ENCODE measurements around the gene LAMA3. TPM values are rescaled to one million over a fixed set of nuclear protein-coding genes. Genes with fewer than 3 reads are reported as not detected.

The LAMA3 gene
- total and polyA plus RNA-seq, 10 of the 15 experiments (the other 5 are each of a cell fraction or from before 2014, with no cell fraction given), result 0.37 to 6.5 (median 5.4) TPM

DNA sequence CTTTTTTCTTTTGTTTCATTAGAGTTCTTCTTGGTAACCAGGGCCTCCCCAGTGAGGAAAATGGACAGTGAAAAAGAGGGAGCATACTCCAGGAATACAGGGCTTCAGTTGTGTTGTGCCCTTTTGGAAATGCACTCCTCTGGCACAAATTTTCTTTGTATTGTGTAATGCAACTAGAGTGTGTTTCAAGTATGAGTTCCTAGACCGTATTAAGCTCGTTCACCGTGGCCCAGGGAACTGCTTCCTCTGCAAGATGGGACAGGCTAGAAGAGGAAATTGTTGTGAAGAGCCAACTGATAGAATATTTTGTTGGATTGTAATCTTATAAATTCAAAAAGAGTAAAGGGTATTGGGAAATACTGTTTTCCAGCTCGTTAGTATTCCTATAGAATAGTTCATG is 188.1 kb downstream of the LAMA3 start:
- intact Hi-C loops (cut with micrococcal nuclease; ENCODE audit: unreplicated experiment), result no loop called here
- no peak overlapping the region for H3K4me2 ChIP-seq (ENCODE audit: control insufficient read depth, insufficient read depth)
- no peak for DNase-seq (ENCODE audit: low read depth, low spot score)
- no TSS peak for BruUV-seq (replicated peaks)
- in situ Hi-C loops (cut with MboI), result no loop called here
- 52% methylated on average over 4 of the region's 4 CpGs for WGBS (ENCODE audit: insufficient coverage, insufficient replicate concordance, low lambda C conversion rate, missing lambda C conversion rate)
- no peak overlapping the region for H3K27ac ChIP-seq (ENCODE audit: control insufficient read depth, insufficient read depth)
- no peaks in the 10 kb centered on the region for H3K27me3 ChIP-seq (replicated peaks in 1 of 2; ENCODE audit: control insufficient read depth in 2 of 2, insufficient read depth in 2 of 2, low read length in 1 of 2)
- ChIA-PET POLR2A (no interaction called here), RAD21 (ENCODE audit: unreplicated experiment) (no interaction called here), SMC1A (ENCODE audit: uncharacterized antibody, unreplicated experiment) (no interaction called here), CTCF (interaction anchor here (0.6 kb wide), 1 partner anchor 752 kb away, joined by 3 read pairs; no protein-coding TSS in a partner anchor)
- no peaks in the 10 kb centered on the region for H3K9me3 ChIP-seq (replicated peaks; ENCODE audit: control insufficient read depth, insufficient read depth, low read length)
- FAIRE-seq, result no peak
- no peak for ATAC-seq
- H3K36me3 ChIP-seq (ENCODE audit: control insufficient read depth in 2 of 2, insufficient read depth in 2 of 2, low read length in 1 of 2), result no peaks in the 10 kb centered on the region
- H3K9ac ChIP-seq (ENCODE audit: control insufficient read depth, insufficient read depth, low read length), result no peak overlapping the region
- H4K20me1 ChIP-seq (ENCODE audit: control insufficient read depth, insufficient read depth), result no peaks in the 10 kb centered on the region
- no peak overlapping the region for H2AFZ ChIP-seq (ENCODE audit: control insufficient read depth, low read depth, low read length)
- no peaks in the 10 kb centered on the region for H3K4me1 ChIP-seq (ENCODE audit: control insufficient read depth, insufficient read depth, low read length)
- no peaks in the 10 kb centered on the region for H3K79me2 ChIP-seq (ENCODE audit: control insufficient read depth, insufficient read depth, low read length)
- H3K4me3 ChIP-seq, result no peak overlapping the region
- TF ChIP-seq MEF2B (IDR thresholded peaks at IDR 0.05; ENCODE audit: partially characterized antibody, poor library complexity, severe bottlenecking) (no peak), MYC (IDR thresholded peaks at IDR 0.05; ENCODE audit: insufficient read depth, insufficient read length, insufficient replicate concordance, low read length, severe bottlenecking) (no peak), NRF1 (conservative IDR thresholded peaks at IDR 0.05; ENCODE audit: low read depth, low read length) (no peak), NR2F1 (conservative IDR thresholded peaks at IDR 0.05) (no peak), ESRRA (IDR thresholded peaks at IDR 0.05; ENCODE audit: low read length) (no peak)

DNA sequence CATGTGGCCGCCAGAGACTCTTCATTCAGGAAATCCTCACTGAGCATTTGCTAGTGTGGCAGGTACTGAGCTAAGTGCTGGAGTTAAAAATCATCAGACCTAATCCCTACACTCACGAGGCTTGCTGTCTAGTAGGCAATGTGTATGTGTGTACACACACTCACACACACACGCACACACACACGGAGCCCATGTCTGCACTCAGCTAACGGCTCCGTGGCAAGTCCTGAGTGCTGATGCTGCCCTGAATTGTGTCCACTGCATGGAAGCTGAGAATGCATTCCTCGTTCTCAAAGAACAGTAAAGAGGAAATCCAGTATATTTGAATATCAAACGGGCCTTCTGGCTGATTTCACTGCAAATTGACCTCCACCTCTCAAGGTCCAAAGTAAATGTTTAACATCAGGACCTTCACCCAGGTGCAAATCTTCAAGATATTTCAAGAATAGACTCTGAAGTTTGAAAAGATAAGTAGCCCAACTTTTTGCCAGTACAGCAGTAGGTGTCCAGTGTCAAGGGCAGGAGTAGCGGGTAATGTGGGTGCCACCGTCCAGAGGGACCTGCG is 189.2 kb downstream of the LAMA3 start:
- no peaks in the 10 kb centered on the region for H3K36me3 ChIP-seq (ENCODE audit: control insufficient read depth in 2 of 2, insufficient read depth in 2 of 2, low read length in 1 of 2)
- H3K9me3 ChIP-seq (replicated peaks; ENCODE audit: control insufficient read depth, insufficient read depth, low read length), result no peaks in the 10 kb centered on the region
- no peak overlapping the region for H3K27ac ChIP-seq (ENCODE audit: control insufficient read depth, insufficient read depth)
- CTCF ChIA-PET, result interaction anchor here (0.9 kb wide), 1 partner anchor 113 kb away, joined by 3 read pairs; no protein-coding TSS in a partner anchor
- BruUV-seq (replicated peaks), result no TSS peak
- no peak overlapping the region for H3K4me2 ChIP-seq (ENCODE audit: control insufficient read depth, insufficient read depth)
- no peak overlapping the region for H3K9ac ChIP-seq (ENCODE audit: control insufficient read depth, insufficient read depth, low read length)
- POLR2A ChIA-PET, result no interaction called here
- H3K27me3 ChIP-seq (replicated peaks in 1 of 2; ENCODE audit: control insufficient read depth in 2 of 2, insufficient read depth in 2 of 2, low read length in 1 of 2), result no peaks in the 10 kb centered on the region
- no peaks in the 10 kb centered on the region for H4K20me1 ChIP-seq (ENCODE audit: control insufficient read depth, insufficient read depth)
- in situ Hi-C loops (cut with MboI) (no loop called here), intact Hi-C loops (cut with micrococcal nuclease; ENCODE audit: unreplicated experiment) (no loop called here)
- no peaks in the 10 kb centered on the region for H3K4me1 ChIP-seq (ENCODE audit: control insufficient read depth, insufficient read depth, low read length)
- H3K79me2 ChIP-seq (ENCODE audit: control insufficient read depth, insufficient read depth, low read length), result no peaks in the 10 kb centered on the region
- FAIRE-seq (no peak), ATAC-seq (no peak), DNase-seq (ENCODE audit: low read depth, low spot score) (no peak)
- RAD21 ChIA-PET (ENCODE audit: unreplicated experiment), result no interaction called here
- no peak overlapping the region for H2AFZ ChIP-seq (ENCODE audit: control insufficient read depth, low read depth, low read length)
- SMC1A ChIA-PET (ENCODE audit: uncharacterized antibody, unreplicated experiment), result no interaction called here
- 54% methylated on average over 11 of the region's 11 CpGs for WGBS (ENCODE audit: insufficient coverage, insufficient replicate concordance, low lambda C conversion rate, missing lambda C conversion rate)
- no peak overlapping the region for H3K4me3 ChIP-seq
- TF ChIP-seq TCF12 (IDR thresholded peaks at IDR 0.05; ENCODE audit: low read depth, low read length), result no peak
- TF ChIP-seq RB1 (IDR thresholded peaks at IDR 0.05; ENCODE audit: borderline replicate concordance), result no peak
- TF ChIP-seq PML (IDR thresholded peaks at IDR 0.05; ENCODE audit: low read length), result no peak
- TF ChIP-seq PAX5 (IDR thresholded peaks at IDR 0.05; ENCODE audit: borderline replicate concordance, low read depth, low read length), result no peak
- TF ChIP-seq ZZZ3 (IDR thresholded peaks at IDR 0.05; ENCODE audit: control insufficient read depth, insufficient read length, low read depth), result no peak
- no peak for TF ChIP-seq ZNF217 (IDR thresholded peaks at IDR 0.05)
- TF ChIP-seq, protein P1, sequence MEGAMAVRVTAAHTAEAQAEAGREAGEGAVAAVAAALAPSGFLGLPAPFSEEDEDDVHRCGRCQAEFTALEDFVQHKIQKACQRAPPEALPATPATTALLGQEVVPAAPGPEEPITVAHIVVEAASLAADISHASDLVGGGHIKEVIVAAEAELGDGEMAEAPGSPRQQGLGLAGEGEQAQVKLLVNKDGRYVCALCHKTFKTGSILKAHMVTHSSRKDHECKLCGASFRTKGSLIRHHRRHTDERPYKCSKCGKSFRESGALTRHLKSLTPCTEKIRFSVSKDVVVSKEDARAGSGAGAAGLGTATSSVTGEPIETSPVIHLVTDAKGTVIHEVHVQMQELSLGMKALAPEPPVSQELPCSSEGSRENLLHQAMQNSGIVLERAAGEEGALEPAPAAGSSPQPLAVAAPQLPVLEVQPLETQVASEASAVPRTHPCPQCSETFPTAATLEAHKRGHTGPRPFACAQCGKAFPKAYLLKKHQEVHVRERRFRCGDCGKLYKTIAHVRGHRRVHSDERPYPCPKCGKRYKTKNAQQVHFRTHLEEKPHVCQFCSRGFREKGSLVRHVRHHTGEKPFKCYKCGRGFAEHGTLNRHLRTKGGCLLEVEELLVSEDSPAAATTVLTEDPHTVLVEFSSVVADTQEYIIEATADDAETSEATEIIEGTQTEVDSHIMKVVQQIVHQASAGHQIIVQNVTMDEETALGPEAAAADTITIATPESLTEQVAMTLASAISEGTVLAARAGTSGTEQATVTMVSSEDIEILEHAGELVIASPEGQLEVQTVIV (IDR thresholded peaks at IDR 0.05; ENCODE audit: borderline replicate concordance, partially characterized antibody), result no peak
- no peak for TF ChIP-seq NFYA (IDR thresholded peaks at IDR 0.05; ENCODE audit: borderline replicate concordance, low read depth, low read length)
- no peak for TF ChIP-seq SREBF2 (IDR thresholded peaks at IDR 0.05; ENCODE audit: low read length)
- no peak for TF ChIP-seq BACH1 (IDR thresholded peaks at IDR 0.05; ENCODE audit: borderline replicate concordance)
- no peak for TF ChIP-seq SMC3 (IDR thresholded peaks at IDR 0.05; ENCODE audit: borderline replicate concordance, low read length)
- no peak for TF ChIP-seq CBX5 (IDR thresholded peaks at IDR 0.05; ENCODE audit: low read depth)
- no peak for TF ChIP-seq STAT1 (conservative IDR thresholded peaks at IDR 0.05)
- TF ChIP-seq NR2F1 (conservative IDR thresholded peaks at IDR 0.05), result no peak

Data from GM12878 (cell line).